GM18517 (cell line): ENCODE measurements around the gene ALKBH2.
A peak's percentile ranks its signal among the peaks of the same experiment; 100 is the strongest.
"Not testable (repeated sequence)": the region's sequence is repeated elsewhere in the genome, so short reads cannot be mapped to it uniquely, and the experiment has no call there.

Experiments used
- ATAC-seq: cut with Tn5 transposase; IDR thresholded peaks from one replicate; pipeline ENCODE4 v1.9.1; 2021; ENCODE audit warnings: mild to moderate bottlenecking, moderate library complexity; ENCODE audit not compliant: unreplicated experiment

Gene ALKBH2

GRCh38 chr12:109069307-109070271, 23.7 kb downstream of the ALKBH2 start:
- no peak for ATAC-seq

- ATAC-seq = no peak
These were observed 27.4 kb downstream of the ALKBH2 start for GRCh38 chr12:109065853-109066193.

GRCh38 chr12:109065154-109065852, 28.0 kb downstream of the ALKBH2 start:
- ATAC-seq = no peak

- no peak for ATAC-seq
These were observed 29.1 kb downstream of the ALKBH2 start for GRCh38 chr12:109064143-109064542.

GRCh38 chr12:109058773-109059172, 34.5 kb downstream of the ALKBH2 start:
- ATAC-seq = no peak

GRCh38 chr12:109057376-109057775, 35.9 kb downstream of the ALKBH2 start:
- ATAC-seq = no peak

- ATAC-seq = no peak
These were observed 36.4 kb downstream of the ALKBH2 start for GRCh38 chr12:109056891-109057290.

- ATAC-seq = no peak
These were observed 38.8 kb downstream of the ALKBH2 start for GRCh38 chr12:109054520-109054919.

- ATAC-seq = not testable (repeated sequence)
These were observed 39.2 kb downstream of the ALKBH2 start for GRCh38 chr12:109054124-109054513.

GRCh38 chr12:109053382-109054123, 39.7 kb downstream of the ALKBH2 start:
- ATAC-seq = peak; percentile 56

- peak; percentile 74 for ATAC-seq
These were observed 40.6 kb downstream of the ALKBH2 start, which contains the start of gene USP30 for GRCh38 chr12:109052414-109053323. USP30 (plus strand) TSS chr12:109052576; CDS start chr12:109052679, 103 bp downstream.

GRCh38 chr12:109052097-109052413, 41.2 kb downstream of the ALKBH2 start:
- no peak for ATAC-seq

GRCh38 chr12:109049794-109050193, 43.5 kb downstream of the ALKBH2 start:
- not testable (repeated sequence) for ATAC-seq

GRCh38 chr12:109048706-109049105, 44.6 kb downstream of the ALKBH2 start:
- ATAC-seq = not testable (repeated sequence)

GRCh38 chr12:109047081-109047805, 46.0 kb downstream of the ALKBH2 start:
- ATAC-seq = no peak

GRCh38 chr12:109044241-109044640, 49.0 kb downstream of the ALKBH2 start:
- no peak for ATAC-seq
